IMR-90 (cell line): ENCODE data around the gene IFFO2. TPM values are rescaled to one million over a fixed set of nuclear protein-coding genes. Genes with fewer than 3 reads are reported as not detected.

Experiments used
- ATAC-seq: fragments of 200-7000 bp; cut with Tn5 transposase; 2 replicates; pipeline ENCODE4 v1.9.1; 2020; ENCODE audit warnings: low read depth, mild to moderate bottlenecking, moderate library complexity
- BruUV-seq: library from RNA; stranded (reverse); fragments of 400-500 nt; replicated peaks from 2 replicates; lab custom pipeline; 2021; lab: Mats Ljungman, UMichigan
- CTCF ChIA-PET: fragments of 300-600 bp; formaldehyde crosslinking; extraction: SDS; loops from one replicate; lab custom pipeline; 2021; ENCODE audit warnings: antibody characterized with exemption; lab: Yijun Ruan, JAX
- POLR2A ChIA-PET: fragments of 300-600 bp; sonication (Branson Sonifier 250); formaldehyde crosslinking; loops from one replicate; lab custom pipeline; 2022; ENCODE audit warnings: antibody characterized with exemption; ENCODE audit not compliant: unreplicated experiment; lab: Charles Lee
- DNase-seq: peaks from one replicate; pipeline ENCODE4 v3.0.0; 2013
- H2AFZ ChIP-seq: replicated peaks from 2 replicates; pipeline ENCODE3; 2013; ENCODE audit warnings: low read length, mild to moderate bottlenecking; ENCODE audit not compliant: poor library complexity
- H2AK5ac ChIP-seq: 2 replicates; pipeline ENCODE4 v1.6.1; 2013; ENCODE audit warnings: low read depth, low read length, inconsistent platforms
- H2AK9ac ChIP-seq: replicated peaks from 2 replicates; pipeline ENCODE3; 2013; ENCODE audit warnings: mild to moderate bottlenecking, low read depth, low read length, moderate library complexity; ENCODE audit not compliant: poor library complexity
- H2BK120ac ChIP-seq: 2 replicates; pipeline ENCODE4 v1.6.1; 2013; ENCODE audit warnings: low read depth, low read length, inconsistent platforms
- H2BK15ac ChIP-seq: 3 replicates; pipeline ENCODE4 v1.6.1; 2013; ENCODE audit warnings: low read depth, low read length, inconsistent platforms
- H2BK20ac ChIP-seq: 2 replicates; pipeline ENCODE4 v1.6.1; 2013; ENCODE audit warnings: low read depth, mild to moderate bottlenecking, inconsistent platforms, low read length, moderate library complexity
- H2BK5ac ChIP-seq: 2 replicates; pipeline ENCODE4 v1.6.1; 2013; ENCODE audit warnings: mild to moderate bottlenecking, low read depth, low read length, inconsistent platforms; ENCODE audit not compliant: poor library complexity, severe bottlenecking
- H3K14ac ChIP-seq: replicated peaks from 2 replicates; pipeline ENCODE4 v1.6.1; 2013; ENCODE audit warnings: low read depth, low read length, inconsistent platforms
- H3K18ac ChIP-seq: 2 replicates; pipeline ENCODE4 v1.6.1; 2013; ENCODE audit warnings: low read depth, low read length, control low read depth
- H3K23ac ChIP-seq: 2 replicates; pipeline ENCODE4 v1.6.1; 2013; ENCODE audit warnings: low read depth, low read length, inconsistent platforms
- H3K27ac ChIP-seq: 2 replicates; pipeline ENCODE4 v1.5.1; 2013; ENCODE audit warnings: mild to moderate bottlenecking, control low read depth, low read length; ENCODE audit not compliant: insufficient read depth
- H3K27me3 ChIP-seq: 2 replicates; pipeline ENCODE4 v1.6.1; 2013; ENCODE audit warnings: low read length; ENCODE audit not compliant: control insufficient read depth, insufficient read depth
- H3K36me3 ChIP-seq: 2 replicates; pipeline ENCODE4 v1.6.1; 2013; ENCODE audit warnings: low read length, mixed read lengths; ENCODE audit not compliant: control insufficient read depth, insufficient read depth
- H3K4ac ChIP-seq: 2 replicates; pipeline ENCODE4 v1.6.1; 2013; ENCODE audit warnings: low read depth, low read length, inconsistent platforms
- H3K4me1 ChIP-seq: 2 replicates; pipeline ENCODE4 v1.6.1; 2013; ENCODE audit warnings: low read length, mixed read lengths; ENCODE audit not compliant: control insufficient read depth, insufficient read depth
- H3K4me2 ChIP-seq: 2 replicates; pipeline ENCODE4 v1.6.1; 2013; ENCODE audit warnings: low read depth, mild to moderate bottlenecking, control low read depth, low read length, moderate library complexity
- H3K4me3 ChIP-seq: 2 replicates; pipeline ENCODE4 v1.5.1; 2013; ENCODE audit warnings: low read depth, mild to moderate bottlenecking, control low read depth, low read length, moderate library complexity; ENCODE audit not compliant: insufficient read depth
- H3K56ac ChIP-seq: 2 replicates; pipeline ENCODE4 v1.6.1; 2013; ENCODE audit warnings: low read length, inconsistent platforms; ENCODE audit not compliant: insufficient read depth; ENCODE audit errors: extremely low read depth
- H3K79me1 ChIP-seq, 2 experiments: 2 replicates each; pipeline ENCODE4 v1.6.1; 2013; ENCODE audit warnings: low read length in 2 of 2, inconsistent platforms in 1 of 2, low read depth in 1 of 2
- H3K9ac ChIP-seq: 2 replicates; pipeline ENCODE4 v1.6.1; 2013; ENCODE audit warnings: low read depth, low read length, control low read depth
- H3K9me1 ChIP-seq: 2 replicates; pipeline ENCODE4 v1.6.1; 2013; ENCODE audit warnings: low read length, inconsistent platforms; ENCODE audit not compliant: insufficient read depth
- H3K9me3 ChIP-seq: 2 replicates; pipeline ENCODE4 v1.6.1; 2013; ENCODE audit warnings: low read length; ENCODE audit not compliant: control insufficient read depth, insufficient read depth
- H4K20me1 ChIP-seq: 2 replicates; pipeline ENCODE4 v1.6.1; 2013; ENCODE audit warnings: low read length, inconsistent platforms; ENCODE audit not compliant: insufficient read depth
- H4K5ac ChIP-seq: 2 replicates; pipeline ENCODE4 v1.6.1; 2013; ENCODE audit warnings: mild to moderate bottlenecking, low read depth, low read length, control low read depth
- H4K8ac ChIP-seq, 2 experiments: 2 replicates each; pipeline ENCODE4 v1.6.1; 2013; ENCODE audit warnings: low read depth in 2 of 2, low read length in 2 of 2, control low read depth in 1 of 2, inconsistent platforms in 1 of 2
- H4K91ac ChIP-seq: 2 replicates; pipeline ENCODE4 v1.6.1; 2013; ENCODE audit warnings: low read depth, low read length, inconsistent platforms; ENCODE audit not compliant: insufficient read depth
- BHLHE40 ChIP-seq: fragments of 150-350 bp; IDR thresholded peaks from 2 replicates; pipeline ENCODE4 v1.6.1; 2016; ENCODE audit warnings: mild to moderate bottlenecking, low read depth, low read length
- CEBPB ChIP-seq: IDR thresholded peaks from 2 replicates; pipeline ENCODE4 v1.6.1; 2012; ENCODE audit warnings: low read depth, low read length, improper control_type of control experiment
- CTCF ChIP-seq: conservative IDR thresholded peaks from 2 replicates; pipeline ENCODE4 v1.5.1; 2012; ENCODE audit warnings: mild to moderate bottlenecking, low read depth, low read length, improper control_type of control experiment
- ELK1 ChIP-seq: fragments of 150-350 bp; IDR thresholded peaks from 2 replicates; pipeline ENCODE4 v1.6.1; 2016; ENCODE audit warnings: low read depth, mild to moderate bottlenecking, low read length, moderate library complexity, borderline replicate concordance
- FOS ChIP-seq: fragments of 150-350 bp; IDR thresholded peaks from 2 replicates; pipeline ENCODE4 v1.6.1; 2016; ENCODE audit warnings: low read depth, low read length
- MAZ ChIP-seq: IDR thresholded peaks from 2 replicates; pipeline ENCODE4 v1.6.1; 2012; ENCODE audit warnings: low read depth, mild to moderate bottlenecking, low read length, improper control_type of control experiment, moderate library complexity, borderline replicate concordance
- MXI1 ChIP-seq: IDR thresholded peaks from 2 replicates; pipeline ENCODE4 v1.6.1; 2012; ENCODE audit warnings: low read depth, mild to moderate bottlenecking, low read length, moderate library complexity, borderline replicate concordance
- NFE2L2 ChIP-seq: fragments of 150-350 bp; IDR thresholded peaks from 2 replicates; pipeline ENCODE4 v1.6.1; 2016; ENCODE audit warnings: low read depth, mild to moderate bottlenecking, low read length
- POLR2A ChIP-seq: IDR thresholded peaks from 2 replicates; pipeline ENCODE4 v1.6.1; 2012; ENCODE audit warnings: mild to moderate bottlenecking, low read depth, low read length
- RCOR1 ChIP-seq: IDR thresholded peaks from 2 replicates; pipeline ENCODE4 v1.6.1; 2012; ENCODE audit warnings: mild to moderate bottlenecking, low read length, improper control_type of control experiment; ENCODE audit not compliant: insufficient replicate concordance
- RFX5 ChIP-seq: IDR thresholded peaks from 2 replicates; pipeline ENCODE4 v1.8.0; 2012; ENCODE audit warnings: low read depth, mild to moderate bottlenecking, low read length, moderate library complexity
- SMC3 ChIP-seq: fragments of 150-350 bp; IDR thresholded peaks from 2 replicates; pipeline ENCODE4 v1.6.1; 2016; ENCODE audit warnings: low read depth, mild to moderate bottlenecking, antibody characterized with exemption, low read length, moderate library complexity
- WGBS, 2 experiments: methylation state at CpG; one replicate each; pipeline versions ENCODE4 v1.1.5 to v1.1.7; 2013; ENCODE audit warnings: missing lambda C conversion rate in 2 of 2; ENCODE audit not compliant: insufficient read length in 1 of 2; ENCODE audit errors: extremely low coverage in 2 of 2; 5-methylcytosine and 5-hydroxymethylcytosine counted together
- dilution Hi-C: fragments of 300-500 bp; cut with HindIII; formaldehyde crosslinking; loops from one replicate; pipeline ENCODE4 v1.14.3; 2018; ENCODE audit warnings: low sequenced_read_pairs; ENCODE audit not compliant: unreplicated experiment
- in situ Hi-C: fragments of 300-500 bp; cut with MboI; formaldehyde crosslinking; loops from 3 replicates; pipeline ENCODE4 v1.14.3; 2019; ENCODE audit warnings: low sequenced_read_pairs, inconsistent platforms, mixed read lengths
- intact Hi-C: fragments of 100-400 bp; cut with micrococcal nuclease; formaldehyde crosslinking; loops from 2 replicates; pipeline ENCODE4 v1.10.0; 2022
- polyA plus RNA-seq, 3 experiments: library from polyadenylated mRNA; depleted of rRNA; stranded (reverse); fragments of >200 nt; gene quantifications; 2 replicates each; pipeline ENCODE4 v1.2.3, GENCODE V29; 2012; ENCODE audit warnings: low replicate concordance in 1 of 3
- total RNA-seq: library from RNA; depleted of rRNA; stranded (reverse); fragments of >200 nt; gene quantifications from 2 replicates; pipeline ENCODE4 v1.2.3, GENCODE V29; 2012

Gene IFFO2
- total and polyA plus RNA-seq, 2 of the 4 experiments (the other 2 are of a cell fraction): 14.5 to 18.2 TPM

- 32% methylated on average over 2 of the region's 22 CpGs; no CpG with 5 or more reads in 1 of the 2 experiments for WGBS, 2 experiments
- dilution Hi-C loops (no loop called here), intact Hi-C loops (loop anchor here (5.0 kb wide), 1 partner anchor 122 kb away; no protein-coding TSS in a partner anchor), in situ Hi-C loops (no loop called here)
- POLR2A ChIA-PET: no interaction called here
- Histone ChIP-seq H3K36me3 (no peaks in the 10 kb centered on the region), H3K4me2 (peak overlapping the region; percentile 70), H3K4ac (peak overlapping the region; percentile 100), H2BK120ac (peak overlapping the region; percentile 99), H3K23ac (peak overlapping the region; percentile 99), H3K14ac (peak overlapping the region; percentile 97), H3K4me1 (peaks cover 58% of the 10 kb centered on the region), H2AFZ (peak overlapping the region; percentile 91), H2AK5ac (peak overlapping the region; percentile 100), H2AK9ac (peak overlapping the region; percentile 93), H3K27ac (peak overlapping the region; percentile 93), H3K9me1 (peaks cover 25% of the 10 kb centered on the region), H2BK5ac (peak overlapping the region; percentile 92), H4K5ac (peak overlapping the region; percentile 75), H2BK20ac (peak overlapping the region; percentile 97), H3K56ac (peak overlapping the region; percentile 94), H3K9me3 (no peaks in the 10 kb centered on the region), H3K18ac (peak overlapping the region; percentile 84), H4K8ac (peak overlapping the region; percentile 81 to 98), H3K27me3 (no peaks in the 10 kb centered on the region), H2BK15ac (peak overlapping the region; percentile 96; the same call in 2 of the 3 replicates), H4K91ac (peak overlapping the region; percentile 97), H3K4me3 (peak overlapping the region; percentile 1; the same call in 1 of the 2 replicates), H3K9ac (peak overlapping the region; percentile 75), H4K20me1 (peaks cover 14% of the 10 kb centered on the region), H3K79me1 (peaks cover 13 to 87% of the 10 kb centered on the region in 2 experiments; a peak in 3 of 4 replicates)
- TF ChIP-seq RCOR1 (no peak), SMC3 (0 out of 2 replicates have a peak, but pooled peaks have one; percentile 1), MAZ (no peak), BHLHE40 (no peak), CTCF (peak; percentile 24; the same call in 1 of the 2 replicates), CEBPB (no peak), RFX5 (peak; percentile 81), MXI1 (0 out of 2 replicates have a peak, but pooled peaks have one; percentile 22), ELK1 (no peak), POLR2A (no peak; the same call in 1 of the 2 replicates), FOS (no peak), NFE2L2 (no peak)
- CTCF ChIA-PET: interaction anchor here (0.6 to 1.4 kb wide), 2 partner anchors 12 to 36 kb away, joined by 3 to 4 read pairs; no protein-coding TSS in a partner anchor
- BruUV-seq: no TSS peak
- ATAC-seq (peak; percentile 55), DNase-seq (peak; percentile 55)
Measured at GRCh38 chr1:18949686-18950400, 6.6 kb downstream of the IFFO2 start.
